Activated CD4-positive, alpha-beta T cell treated with anti-CD3 and anti-CD28 coated beads, Interleukin-2, Interleukin-4, amounts not matched to agents 100 ng/mL and 50 ng/mL, durations not matched to agents 16 hours and 8 hours (primary cell): ENCODE results near the gene IPO5.

Experiments used
- DNase-seq: peaks from one replicate; pipeline ENCODE4 v3.0.0-alpha.2; 2020; ENCODE audit warnings: low spot score

The IPO5 gene

GRCh38 chr13:98059276-98059675 lies 105.8 kb downstream of the IPO5 start:
- no peak for DNase-seq

- no peak for DNase-seq
Measured at GRCh38 chr13:98060282-98060681, 106.8 kb downstream of the IPO5 start.

GRCh38 chr13:98065468-98065867 lies 112.0 kb downstream of the IPO5 start:
- DNase-seq = no peak

- no peak for DNase-seq
Measured at GRCh38 chr13:98066636-98067035, 113.2 kb downstream of the IPO5 start.

- no peak for DNase-seq
Measured at GRCh38 chr13:98068521-98068920, 115.0 kb downstream of the IPO5 start.

- no peak for DNase-seq
Measured at GRCh38 chr13:98069985-98070384, 116.5 kb downstream of the IPO5 start.

- no peak for DNase-seq
Measured at GRCh38 chr13:98071316-98071715, 117.8 kb downstream of the IPO5 start.

- DNase-seq = no peak
Measured at GRCh38 chr13:98072476-98072875, 119.0 kb downstream of the IPO5 start.
